ENCODE results near the gene PRKG1. TPM values are rescaled to one million over a fixed set of nuclear protein-coding genes. Genes with fewer than 3 reads are reported as not detected.

Gene PRKG1
- total RNA-seq, 1 donor from 2014 or later, result 4.6 TPM

DNA sequence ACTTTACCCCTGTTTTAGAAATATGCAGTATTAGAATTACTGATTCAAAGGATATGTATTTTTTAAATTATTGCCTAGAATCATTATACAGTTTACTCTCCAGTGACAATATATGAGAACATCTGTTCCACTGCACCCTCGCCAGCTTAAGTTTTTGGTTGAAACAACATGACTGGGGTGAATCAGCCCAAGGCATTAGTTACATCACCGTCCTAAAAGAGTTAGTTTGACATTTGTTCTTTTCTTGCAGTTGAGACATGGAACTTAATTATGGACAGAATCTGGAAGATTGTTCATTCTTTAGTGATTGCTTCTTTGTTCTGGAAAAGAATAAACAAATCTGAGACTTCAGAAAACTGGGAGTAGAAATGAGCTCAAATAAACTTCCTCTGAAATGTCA is 1072.5 kb downstream of the PRKG1 start:
- Mint-ChIP-seq H3K27me3 (no peaks in the 10 kb centered on the region), H3K9me3 (ENCODE audit: low read depth) (no peaks in the 10 kb centered on the region)

DNA sequence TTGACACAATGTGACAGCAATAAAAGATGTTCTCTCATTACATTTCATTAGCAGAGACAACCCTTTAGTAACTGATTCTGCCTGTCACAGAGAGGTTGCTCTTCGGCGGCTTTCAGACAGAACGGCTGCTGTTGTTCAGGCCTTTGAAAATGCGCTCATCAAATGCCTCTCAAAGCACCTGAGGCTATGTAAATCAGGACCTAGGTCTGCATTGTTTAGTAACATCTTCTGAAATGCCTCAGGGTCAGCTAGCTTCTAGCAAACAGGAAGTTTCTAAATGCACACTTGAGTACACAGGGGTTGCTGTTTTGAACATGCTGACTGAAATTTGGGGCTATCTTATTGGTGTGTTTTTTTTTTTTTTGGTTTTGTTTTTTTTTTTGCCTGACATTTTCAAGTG is 1096.5 kb downstream of the PRKG1 start:
- Mint-ChIP-seq H3K4me1 (ENCODE audit: low read depth) (no peaks in the 10 kb centered on the region), H3K36me3 (ENCODE audit: insufficient read depth) (no peaks in the 10 kb centered on the region), H3K27me3 (no peaks in the 10 kb centered on the region), H3K27ac (no peak overlapping the region), H3K4me3 (ENCODE audit: low read depth) (no peak overlapping the region), H3K9me3 (ENCODE audit: low read depth) (no peaks in the 10 kb centered on the region)
- DNase-seq (ENCODE audit: low spot score, unreplicated experiment), result no peak
- TF ChIP-seq, protein P1, sequence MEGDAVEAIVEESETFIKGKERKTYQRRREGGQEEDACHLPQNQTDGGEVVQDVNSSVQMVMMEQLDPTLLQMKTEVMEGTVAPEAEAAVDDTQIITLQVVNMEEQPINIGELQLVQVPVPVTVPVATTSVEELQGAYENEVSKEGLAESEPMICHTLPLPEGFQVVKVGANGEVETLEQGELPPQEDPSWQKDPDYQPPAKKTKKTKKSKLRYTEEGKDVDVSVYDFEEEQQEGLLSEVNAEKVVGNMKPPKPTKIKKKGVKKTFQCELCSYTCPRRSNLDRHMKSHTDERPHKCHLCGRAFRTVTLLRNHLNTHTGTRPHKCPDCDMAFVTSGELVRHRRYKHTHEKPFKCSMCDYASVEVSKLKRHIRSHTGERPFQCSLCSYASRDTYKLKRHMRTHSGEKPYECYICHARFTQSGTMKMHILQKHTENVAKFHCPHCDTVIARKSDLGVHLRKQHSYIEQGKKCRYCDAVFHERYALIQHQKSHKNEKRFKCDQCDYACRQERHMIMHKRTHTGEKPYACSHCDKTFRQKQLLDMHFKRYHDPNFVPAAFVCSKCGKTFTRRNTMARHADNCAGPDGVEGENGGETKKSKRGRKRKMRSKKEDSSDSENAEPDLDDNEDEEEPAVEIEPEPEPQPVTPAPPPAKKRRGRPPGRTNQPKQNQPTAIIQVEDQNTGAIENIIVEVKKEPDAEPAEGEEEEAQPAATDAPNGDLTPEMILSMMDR (IDR thresholded peaks at IDR 0.05; ENCODE audit: unreplicated experiment), result no peak

More for the DNA sequence above, 1072.5 kb downstream of the PRKG1 start:
- DNase-seq (ENCODE audit: low spot score, unreplicated experiment), result no peak
- Mint-ChIP-seq H3K27ac (peak overlapping the region; percentile 6), H3K36me3 (ENCODE audit: insufficient read depth) (no peaks in the 10 kb centered on the region), H3K4me1 (ENCODE audit: low read depth) (peaks cover 5% of the 10 kb centered on the region), H3K4me3 (ENCODE audit: low read depth) (no peak overlapping the region)
- TF ChIP-seq, protein P1 (IDR thresholded peaks at IDR 0.05; ENCODE audit: unreplicated experiment), result no peak

DNA sequence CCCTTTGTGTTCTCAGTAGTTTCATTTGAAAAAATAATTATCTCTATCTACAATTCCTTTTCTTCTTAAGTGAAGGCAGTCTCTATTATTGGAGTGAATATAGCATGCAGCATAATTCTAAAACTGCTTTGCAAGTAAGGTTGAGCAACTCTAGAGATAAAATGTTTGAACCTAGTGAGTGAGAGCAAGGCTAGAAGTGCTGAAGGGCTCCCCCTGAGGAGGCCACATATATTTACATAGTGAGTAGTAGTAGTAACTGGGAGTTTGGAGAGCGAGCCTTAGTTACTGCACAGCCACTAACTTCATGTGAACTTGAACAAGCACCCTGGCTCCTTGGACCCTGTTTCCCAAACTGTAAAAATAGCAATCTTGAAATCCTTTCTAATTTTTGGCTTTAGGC is 1098.3 kb downstream of the PRKG1 start:
- Mint-ChIP-seq H3K4me1 (ENCODE audit: low read depth) (no peaks in the 10 kb centered on the region), H3K4me3 (ENCODE audit: low read depth) (no peak overlapping the region), H3K27me3 (no peaks in the 10 kb centered on the region), H3K36me3 (ENCODE audit: insufficient read depth) (no peaks in the 10 kb centered on the region), H3K9me3 (ENCODE audit: low read depth) (peaks cover 8% of the 10 kb centered on the region), H3K27ac (no peak overlapping the region)
- no peak for DNase-seq (ENCODE audit: low spot score, unreplicated experiment)
- TF ChIP-seq, protein P1 (IDR thresholded peaks at IDR 0.05; ENCODE audit: unreplicated experiment), result peak; percentile 23

DNA sequence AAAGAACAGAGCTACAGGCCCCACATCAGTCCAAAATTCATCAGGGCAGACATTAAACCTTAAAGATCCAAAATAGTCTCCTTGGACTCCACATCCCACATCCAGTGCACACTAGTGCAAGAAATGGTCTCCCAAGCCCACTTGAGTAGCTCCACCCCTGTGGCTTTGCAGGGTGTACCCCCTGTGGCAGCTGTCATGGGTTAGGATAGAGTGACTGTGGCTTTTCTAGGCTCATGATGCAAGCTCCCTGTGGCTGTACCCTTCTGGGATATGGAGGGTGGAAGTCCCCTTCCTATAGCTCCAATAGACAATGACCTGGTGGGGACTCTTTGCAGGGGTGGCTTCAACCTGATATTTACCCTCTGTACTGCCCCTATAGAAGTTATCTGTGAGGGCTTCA is 1111.0 kb downstream of the PRKG1 start:
- H3K36me3 Mint-ChIP-seq (ENCODE audit: insufficient read depth), result no peaks in the 10 kb centered on the region
- H3K27ac Mint-ChIP-seq, result no peak overlapping the region
- H3K9me3 Mint-ChIP-seq (ENCODE audit: low read depth), result peaks cover 4% of the 10 kb centered on the region
- no peak for DNase-seq (ENCODE audit: low spot score, unreplicated experiment)
- TF ChIP-seq, protein P1 (IDR thresholded peaks at IDR 0.05; ENCODE audit: unreplicated experiment), result no peak
- no peaks in the 10 kb centered on the region for H3K27me3 Mint-ChIP-seq
- H3K4me1 Mint-ChIP-seq (ENCODE audit: low read depth), result no peaks in the 10 kb centered on the region
- H3K4me3 Mint-ChIP-seq (ENCODE audit: low read depth), result no peak overlapping the region

DNA sequence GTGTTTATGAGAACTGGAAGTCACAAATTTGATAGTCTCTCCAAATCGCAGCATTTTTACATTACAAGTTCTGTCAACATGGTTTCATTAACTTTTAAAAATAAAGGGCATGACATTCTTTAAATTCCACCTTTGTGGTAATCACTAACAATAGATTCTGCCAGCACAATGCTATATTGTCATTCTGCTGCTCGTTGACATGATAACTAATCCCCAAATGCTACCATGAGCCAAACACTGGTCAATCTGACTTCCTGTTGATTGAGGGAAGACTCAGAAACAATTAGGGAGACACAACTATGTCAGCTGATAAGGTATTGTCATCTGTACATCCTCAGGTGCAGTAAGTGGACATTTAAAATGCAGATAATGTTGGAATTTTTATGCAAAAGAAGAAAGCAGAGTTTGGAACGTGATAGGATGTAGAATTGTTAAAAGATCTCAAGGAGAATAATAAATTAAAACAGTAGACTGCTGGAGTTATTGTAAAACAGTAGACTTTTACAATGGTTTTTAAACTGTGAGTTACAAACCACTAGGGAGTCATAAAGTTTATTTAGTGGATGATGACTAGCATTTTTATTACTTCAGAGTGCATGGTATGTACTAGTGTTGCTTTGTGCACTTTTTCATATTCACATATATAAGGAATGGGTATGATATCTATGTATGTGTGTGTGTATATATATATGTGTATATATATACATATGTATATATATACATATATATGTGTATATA is 1113.4 kb downstream of the PRKG1 start:
- Mint-ChIP-seq H3K27me3 (no peaks in the 10 kb centered on the region), H3K36me3 (ENCODE audit: insufficient read depth) (no peaks in the 10 kb centered on the region), H3K9me3 (ENCODE audit: low read depth) (peaks cover 2% of the 10 kb centered on the region), H3K27ac (no peak overlapping the region), H3K4me1 (ENCODE audit: low read depth) (no peaks in the 10 kb centered on the region), H3K4me3 (ENCODE audit: low read depth) (no peak overlapping the region)
- no peak for DNase-seq (ENCODE audit: low spot score, unreplicated experiment)
- TF ChIP-seq, protein P1 (IDR thresholded peaks at IDR 0.05; ENCODE audit: unreplicated experiment), result no peak

All from progenitor cell of endocrine pancreas (in vitro differentiated cells).